HG03378 (cell line): ENCODE data around the gene KLC4.
"Not testable (repeated sequence)": the region's sequence is repeated elsewhere in the genome, so short reads cannot be mapped to it uniquely, and the experiment has no call there.

ENCODE experiments used
- ATAC-seq: cut with Tn5 transposase; IDR thresholded peaks from one replicate; pipeline ENCODE4 v1.9.1; 2021; ENCODE audit warnings: mild to moderate bottlenecking, moderate library complexity; ENCODE audit not compliant: unreplicated experiment

KLC4 gene

DNA sequence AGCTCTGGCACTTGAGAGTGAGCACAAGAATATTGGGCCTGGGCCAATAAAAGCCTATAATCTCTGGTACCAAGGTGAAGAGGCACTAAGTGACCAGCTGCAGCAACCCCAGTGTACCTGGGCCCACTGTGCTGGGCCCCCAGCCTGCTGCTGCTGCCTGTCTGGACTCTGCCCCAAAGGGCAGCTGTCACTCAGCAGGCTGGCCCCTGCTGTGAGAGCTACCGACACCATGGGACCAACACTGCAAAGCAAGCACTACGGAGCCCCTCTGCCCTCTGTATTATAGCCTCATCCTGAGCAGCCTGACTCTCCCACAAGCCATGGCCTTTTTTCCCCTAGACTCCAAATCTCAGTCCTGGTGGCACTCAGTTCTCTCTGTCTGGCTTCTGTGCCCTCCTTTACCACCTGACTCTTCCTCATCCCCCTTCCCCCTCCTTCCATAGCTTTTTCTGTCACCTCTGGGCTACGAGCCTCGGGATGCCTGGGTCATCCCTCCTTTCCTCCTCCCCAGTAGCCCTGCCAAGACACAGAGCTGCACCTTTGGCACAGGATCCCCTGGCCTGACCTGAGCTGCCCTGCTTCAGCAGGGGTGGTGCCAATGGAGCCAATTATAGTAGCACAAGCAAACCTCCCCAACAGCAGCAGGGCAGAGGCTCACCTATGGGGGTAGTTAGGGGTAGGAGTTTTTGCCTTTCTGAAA, 23.8 kb upstream of the KLC4 start:
- ATAC-seq: no peak

DNA sequence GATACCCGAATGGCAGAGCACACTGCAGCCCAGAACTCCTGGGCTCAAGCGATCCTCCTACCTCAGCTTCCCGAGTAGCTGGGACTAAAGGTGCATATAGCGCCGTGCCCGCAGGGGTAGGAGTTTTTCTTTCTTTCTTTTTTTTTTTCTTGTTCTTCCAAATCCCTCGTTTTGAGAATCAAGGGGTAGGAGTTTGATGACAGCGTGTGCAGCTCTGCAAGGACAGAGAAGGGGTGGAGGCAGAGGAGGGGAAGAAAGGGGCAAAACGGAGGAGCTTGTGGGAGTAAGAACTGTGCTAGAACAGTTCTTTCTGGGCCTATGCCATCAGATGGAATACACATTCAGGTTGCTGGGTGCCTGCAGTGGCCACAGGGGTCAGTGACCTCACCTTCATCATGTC, 22.7 kb upstream of the KLC4 start:
- no peak for ATAC-seq

DNA sequence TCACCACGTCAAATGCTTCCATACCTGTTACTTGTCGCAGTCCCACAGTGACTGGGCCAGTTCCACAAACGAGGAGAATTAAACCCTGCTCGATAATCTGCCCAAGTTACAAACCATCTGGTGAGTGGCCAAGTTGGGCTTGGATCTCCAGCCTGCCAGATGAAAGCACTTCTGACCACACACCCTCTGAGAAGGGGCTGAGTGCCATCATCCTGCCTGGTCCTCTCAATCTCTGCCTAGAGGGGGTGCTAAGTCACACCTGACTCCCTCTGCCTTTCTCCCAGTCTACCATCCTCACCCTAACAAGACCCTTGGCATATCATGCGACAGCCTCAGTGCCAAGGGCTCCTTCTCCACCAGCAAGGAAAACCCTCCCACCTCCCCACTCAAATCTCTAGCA, 22.2 kb upstream of the KLC4 start:
- ATAC-seq: no peak

DNA sequence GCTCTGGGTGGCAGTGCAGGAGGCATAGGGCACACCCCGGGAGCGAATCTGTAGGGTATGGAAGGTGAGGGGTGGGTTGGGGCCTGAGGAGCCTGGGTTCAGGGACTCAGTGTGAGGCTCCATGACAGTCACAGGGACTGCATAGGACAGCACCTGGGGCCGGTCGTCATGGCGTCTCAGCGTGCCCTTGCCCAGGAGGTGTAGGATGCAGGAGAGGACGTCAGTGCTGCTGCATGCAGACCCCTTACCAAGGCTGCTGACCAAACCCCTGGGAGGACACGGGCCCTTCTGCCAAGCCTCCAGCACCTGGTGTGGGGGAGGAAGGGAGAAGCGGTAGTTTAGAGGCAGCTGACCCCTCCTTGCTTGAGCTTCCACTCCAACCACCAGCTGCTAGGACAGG, 21.7 kb upstream of the KLC4 start:
- no peak for ATAC-seq

DNA sequence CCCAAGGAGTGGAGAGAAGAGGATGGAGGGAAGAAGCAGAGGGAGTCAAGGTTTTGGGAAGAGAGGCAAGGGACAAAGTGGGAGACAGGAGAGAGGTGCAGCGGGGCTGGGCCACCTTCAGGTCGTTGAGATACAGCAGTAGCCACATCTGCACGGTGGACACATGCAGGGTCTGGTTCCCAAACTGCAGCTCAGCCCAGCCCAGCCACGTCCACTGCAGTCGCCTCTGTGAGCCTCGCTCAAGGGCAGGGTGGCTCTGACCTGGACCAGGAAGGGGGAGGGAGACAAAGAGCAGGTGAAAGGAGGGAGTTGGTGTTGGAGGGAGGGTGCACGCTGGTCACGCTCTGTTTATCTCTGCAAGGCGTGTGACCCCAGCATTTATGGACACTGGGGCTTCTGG, 20.7 kb upstream of the KLC4 start:
- ATAC-seq: no peak

DNA sequence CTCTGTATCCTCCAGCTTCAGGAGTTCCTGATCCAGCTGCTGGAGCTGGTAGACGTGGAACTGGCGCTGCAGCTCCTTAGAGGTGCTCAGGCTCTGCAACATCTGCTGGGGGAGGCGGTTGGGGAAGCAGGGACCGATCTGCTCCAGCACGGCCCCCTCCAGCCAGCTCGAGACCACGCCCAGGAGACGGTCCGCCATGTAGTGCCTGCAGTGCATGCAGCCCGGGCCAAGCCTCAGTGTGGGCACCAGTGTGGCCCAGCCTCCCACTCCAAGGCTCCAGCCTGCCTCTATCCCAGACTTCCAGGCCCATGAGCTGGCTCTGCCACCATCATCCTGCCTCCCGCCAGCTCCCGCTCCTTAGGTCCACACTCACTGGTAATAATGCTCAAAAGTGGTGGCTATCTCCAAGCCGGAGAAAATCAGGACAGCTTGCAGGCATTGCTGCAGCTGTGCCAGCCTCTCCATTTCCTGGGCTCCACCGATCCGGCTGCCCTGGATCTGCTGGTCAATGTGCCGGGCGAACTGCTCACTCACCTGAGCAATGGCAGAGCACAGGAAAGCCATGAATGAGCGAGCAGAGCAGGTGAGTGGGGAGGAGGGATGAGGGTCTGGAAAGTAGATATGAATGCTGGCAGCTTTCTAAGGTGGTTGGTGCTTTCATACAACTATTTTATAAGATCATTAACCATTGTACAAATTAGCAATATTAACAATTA, 18.7 kb upstream of the KLC4 start:
- ATAC-seq: no peak

DNA sequence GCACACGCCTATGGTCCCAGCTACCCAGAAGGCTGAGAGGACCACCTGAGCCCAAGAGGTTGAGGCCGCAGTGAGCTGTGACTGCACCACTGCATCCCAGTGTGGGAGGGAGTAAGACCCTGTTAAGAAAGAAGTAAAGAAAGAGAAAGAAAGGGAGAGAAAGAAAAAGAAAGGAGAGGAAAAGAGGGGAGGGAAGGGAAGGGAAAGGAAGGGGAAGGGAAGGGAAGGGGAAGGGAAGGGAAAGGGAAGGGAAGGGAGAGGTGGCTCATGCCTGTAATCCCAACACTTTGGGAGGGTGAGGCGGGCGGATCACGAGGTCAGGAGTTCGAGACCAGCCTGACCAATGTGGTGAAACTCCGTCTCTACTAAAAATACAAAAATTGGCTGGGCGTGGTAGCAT, 18.0 kb upstream of the KLC4 start:
- not testable (repeated sequence) for ATAC-seq

DNA sequence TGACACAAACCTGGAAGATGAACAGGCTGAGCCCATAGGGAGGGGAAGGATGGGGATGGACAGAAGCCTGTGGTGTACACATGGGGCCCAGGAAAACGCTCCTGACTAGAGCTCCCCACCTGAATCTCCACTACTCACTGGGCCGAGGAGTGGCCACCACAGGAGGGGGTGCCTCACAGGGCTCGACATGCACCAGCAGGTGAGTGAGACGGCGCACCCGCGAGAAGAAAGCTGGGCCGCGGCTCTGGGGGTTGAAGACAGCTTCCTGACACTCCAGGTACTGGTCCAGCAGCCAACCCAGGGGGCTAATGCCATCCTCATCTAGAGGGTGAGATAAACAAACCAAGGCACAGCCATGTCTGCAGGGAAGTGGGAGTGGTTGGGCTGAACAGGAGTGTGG, 16.1 kb upstream of the KLC4 start:
- ATAC-seq: no peak

DNA sequence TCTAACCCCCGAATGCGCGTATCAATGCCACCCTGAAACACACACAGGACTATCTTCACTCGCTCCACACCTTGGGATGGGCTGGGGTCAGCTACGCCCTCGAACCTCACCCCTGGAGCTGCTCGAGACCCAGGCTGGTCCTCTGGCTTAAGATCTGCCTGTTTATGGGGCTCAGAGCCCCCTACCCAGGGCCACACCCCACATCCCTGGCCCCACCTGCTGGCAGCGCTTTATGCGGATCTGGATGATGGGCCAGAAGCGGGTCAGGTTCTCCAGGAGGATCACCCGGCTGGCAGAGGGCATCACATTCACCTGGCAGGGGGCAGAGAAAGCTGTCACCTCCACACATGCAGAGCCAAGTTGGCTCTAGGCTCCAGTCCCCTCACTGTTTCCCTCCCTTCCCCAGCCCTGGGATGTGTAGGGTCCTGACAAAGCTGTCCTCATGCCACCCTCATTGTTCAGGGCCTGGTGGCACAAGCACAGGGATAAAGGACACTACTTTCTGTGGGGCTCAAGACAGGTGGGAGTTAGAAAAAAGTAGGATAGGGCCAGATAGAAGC, 14.0 kb upstream of the KLC4 start:
- no peak for ATAC-seq

DNA sequence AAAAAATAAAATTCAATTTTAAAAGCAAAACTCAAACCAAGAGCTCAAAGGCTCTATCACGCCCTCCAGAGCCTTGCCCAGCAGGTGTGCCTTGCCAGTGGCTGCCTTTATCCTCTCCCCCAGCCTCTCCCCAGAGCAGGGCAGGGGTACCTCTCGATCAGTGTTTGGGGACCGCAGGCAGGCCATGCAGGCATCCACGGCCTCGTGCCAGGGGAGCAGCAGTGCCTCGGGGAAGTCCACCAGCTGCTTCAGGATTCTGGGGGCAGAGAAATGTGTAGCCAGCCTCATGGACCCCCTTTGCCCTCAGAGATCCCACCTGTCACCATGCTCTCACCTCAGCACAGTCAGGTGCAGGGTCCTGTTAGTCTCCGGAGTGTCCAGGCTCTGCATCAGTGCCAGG, 11.4 kb upstream of the KLC4 start:
- ATAC-seq: no peak

DNA sequence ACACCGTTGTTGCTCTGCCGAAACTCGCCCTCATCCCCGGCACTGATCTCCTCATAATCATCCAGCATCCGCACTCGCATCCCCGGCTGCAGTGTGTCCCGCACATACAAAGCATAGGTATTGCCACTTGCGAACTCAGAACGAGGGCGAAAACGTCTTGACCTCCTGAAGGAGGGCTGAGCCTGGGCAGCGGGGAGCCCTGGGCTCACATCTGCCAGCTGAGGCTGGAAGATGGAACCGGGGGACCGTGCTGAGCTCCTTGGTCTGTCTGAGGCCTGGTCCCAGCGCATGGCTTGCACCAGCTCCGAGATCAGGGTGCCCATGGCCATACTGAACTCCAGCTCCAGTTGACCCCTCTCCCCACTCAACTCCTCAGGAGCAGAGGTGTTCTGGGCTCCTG, 8.4 kb upstream of the KLC4 start:
- ATAC-seq: no peak

DNA sequence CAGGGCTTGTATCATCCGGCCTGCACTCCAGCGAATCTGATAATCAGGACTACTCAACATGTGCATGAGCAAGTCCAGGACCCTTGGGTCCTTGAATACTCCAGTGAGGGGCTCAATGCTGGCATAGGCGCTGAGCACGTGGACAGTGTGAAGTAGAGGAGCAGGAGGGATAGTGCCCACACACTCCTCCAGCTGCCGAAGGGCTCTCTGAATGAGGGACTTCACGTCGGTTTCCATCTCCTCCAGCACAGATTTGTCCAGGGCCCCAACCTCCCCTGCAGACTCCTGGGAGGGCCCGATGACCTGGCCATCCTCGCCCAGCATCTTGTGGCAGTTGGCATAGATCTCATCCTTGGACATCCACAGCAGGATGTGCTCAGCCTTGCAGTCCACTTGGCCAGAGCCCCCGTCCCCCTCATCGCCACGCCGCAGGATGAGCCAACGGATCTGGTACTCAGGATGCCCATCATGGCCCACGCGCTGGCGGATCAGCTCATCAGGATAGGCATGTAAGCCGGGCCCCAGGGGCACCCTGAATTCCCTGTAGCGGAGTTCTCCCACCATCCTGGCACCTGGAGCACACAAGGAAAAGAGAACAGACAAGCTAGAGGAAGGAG, 7.1 kb upstream of the KLC4 start:
- ATAC-seq: no peak

DNA sequence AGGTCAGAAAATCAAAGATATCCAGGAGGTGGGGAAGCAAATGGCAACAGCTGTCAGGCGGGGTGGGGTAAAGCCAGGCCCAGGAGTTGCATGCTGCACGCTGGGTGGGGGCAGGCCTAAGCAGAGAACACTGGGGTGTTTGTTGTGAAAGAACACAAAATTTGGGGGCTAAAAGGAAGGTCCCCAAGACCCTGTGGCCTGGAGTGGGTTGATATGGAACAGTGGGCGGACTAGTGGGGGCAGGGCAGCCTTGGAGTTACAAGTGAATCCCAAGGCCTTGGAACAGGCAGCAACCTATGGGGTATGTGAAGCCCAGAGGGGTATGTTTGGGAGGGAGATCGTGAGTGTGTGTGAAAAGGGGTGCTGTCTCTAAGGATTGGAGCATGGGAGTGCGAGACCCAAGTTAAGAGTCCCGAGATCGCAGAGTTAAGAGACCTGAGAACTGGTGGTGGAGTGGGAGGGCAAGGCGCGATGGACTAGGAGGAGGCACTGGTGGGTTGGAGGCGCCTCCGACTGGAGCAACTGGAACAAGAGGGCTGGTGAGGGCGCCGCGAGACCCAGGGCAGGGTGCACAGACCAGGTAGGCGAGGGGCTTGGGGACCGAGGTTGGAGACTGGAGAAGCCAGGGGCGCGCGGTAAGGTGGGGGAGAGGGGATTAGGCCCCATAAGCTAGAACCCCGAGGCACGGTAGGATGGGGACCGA, 6.4 kb upstream of the KLC4 start:
- ATAC-seq: no peak

DNA sequence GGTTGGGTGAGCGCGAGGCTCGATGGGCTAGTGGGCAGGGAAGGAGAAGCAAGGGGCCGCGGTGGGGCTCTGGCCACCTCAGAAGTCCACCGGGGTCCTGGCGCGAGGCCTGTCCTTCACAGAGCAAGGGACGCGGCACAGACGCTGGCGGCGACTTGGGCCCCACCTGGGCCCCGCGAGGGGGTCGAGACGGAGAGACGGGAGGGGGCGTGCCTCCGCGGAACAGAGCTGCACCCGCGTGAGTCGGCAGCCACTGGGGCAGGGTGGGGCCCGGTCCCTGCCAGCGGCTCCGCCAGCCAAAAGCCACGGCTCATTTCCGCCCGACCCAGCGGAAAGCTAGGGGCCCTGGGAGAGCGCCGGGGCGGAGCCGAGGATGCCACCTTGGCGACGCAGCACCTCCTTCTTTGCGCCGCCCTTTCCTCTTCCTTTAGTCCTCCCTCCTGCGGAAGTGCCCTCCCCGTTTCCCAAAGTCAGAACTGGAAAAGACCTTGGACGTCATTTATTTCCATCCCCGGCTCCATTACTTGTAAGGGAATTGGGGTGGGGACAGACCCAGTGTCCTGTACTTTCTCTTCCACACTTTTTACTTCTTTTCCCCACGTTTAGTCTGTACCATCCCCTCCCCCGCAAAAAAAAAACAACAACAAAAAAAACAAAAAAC, 5.8 kb upstream of the KLC4 start, which contains the start of gene CUL7:
Gene CUL7 (minus strand): TSS at position 307 of the 661 bp plus-strand sequence. CDS start 1,063 bp downstream, outside the sequence.
- peak; percentile 59 for ATAC-seq

DNA sequence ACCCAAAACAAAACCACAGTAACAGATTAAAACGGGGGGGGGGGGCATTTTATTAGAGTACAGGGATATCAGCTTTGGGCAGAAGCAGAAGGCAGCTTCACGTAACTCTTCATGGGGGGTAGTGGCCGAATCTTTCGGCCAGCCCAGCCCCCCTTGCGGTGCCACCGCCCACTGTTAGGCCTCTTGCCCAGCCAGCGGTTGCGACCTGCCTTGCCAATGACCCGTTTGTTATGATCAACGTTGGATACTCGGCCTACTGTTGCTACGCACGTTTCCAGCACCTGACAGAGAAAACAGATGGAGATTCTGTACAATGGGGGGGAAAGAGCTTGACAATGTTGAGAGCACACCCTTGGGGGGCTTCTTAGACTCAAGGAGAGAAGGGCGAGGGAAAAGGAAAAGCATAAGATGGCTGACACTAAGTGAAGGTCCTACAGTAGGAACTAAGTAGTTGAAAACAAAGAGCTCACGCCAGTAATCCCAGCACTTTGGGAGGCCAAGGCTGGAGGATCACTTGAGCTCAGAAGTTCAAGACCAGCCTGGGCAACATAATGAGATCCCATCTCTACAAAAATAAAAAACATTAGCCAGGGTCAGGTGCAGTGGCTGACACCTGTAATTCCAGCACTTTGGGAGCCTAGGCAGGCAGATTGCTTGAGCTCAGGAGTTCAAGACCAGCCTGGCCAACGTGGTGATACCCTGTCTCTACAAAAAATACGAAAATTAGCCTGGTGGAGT, 5.1 kb upstream of the KLC4 start:
- no peak for ATAC-seq

DNA sequence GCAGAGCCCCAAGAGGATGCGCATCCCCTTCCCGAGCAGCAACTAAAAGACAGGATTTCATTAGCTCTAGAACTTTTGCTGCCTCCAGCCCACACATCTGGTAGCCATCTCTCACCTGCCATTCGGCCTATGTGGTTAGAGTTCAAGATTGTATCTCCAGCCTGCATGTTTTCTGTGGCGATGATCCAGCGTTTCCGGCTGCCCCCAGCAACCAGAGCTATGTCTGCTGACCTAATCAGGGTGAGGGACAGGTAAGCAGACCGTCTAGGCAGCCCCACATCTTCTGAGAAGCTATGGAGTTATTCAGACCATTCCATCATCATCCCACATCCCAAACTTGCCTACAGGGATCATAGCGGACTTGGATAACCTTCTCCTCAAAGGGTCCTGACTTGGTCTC, 3.5 kb upstream of the KLC4 start:
- ATAC-seq: no peak

DNA sequence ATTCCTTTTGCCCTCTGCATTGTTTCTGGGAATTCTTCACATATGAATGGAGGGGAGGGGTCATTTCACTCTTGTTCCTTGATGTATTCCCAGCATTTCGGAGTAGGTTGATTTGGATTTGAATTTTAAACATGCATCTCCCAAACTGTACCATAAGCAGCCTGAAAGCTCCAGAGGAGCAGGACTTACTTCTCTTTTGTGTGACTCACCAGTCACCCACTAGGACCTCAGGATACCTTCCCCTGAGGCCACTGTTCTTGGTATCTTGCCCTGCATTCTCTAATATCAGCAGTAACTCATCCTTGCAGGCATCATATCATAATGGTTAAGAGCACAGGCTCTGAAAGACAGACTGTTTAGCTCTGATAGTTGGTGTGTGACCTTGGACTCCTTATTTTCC, 900 bp upstream of the KLC4 start:
- no peak for ATAC-seq

DNA sequence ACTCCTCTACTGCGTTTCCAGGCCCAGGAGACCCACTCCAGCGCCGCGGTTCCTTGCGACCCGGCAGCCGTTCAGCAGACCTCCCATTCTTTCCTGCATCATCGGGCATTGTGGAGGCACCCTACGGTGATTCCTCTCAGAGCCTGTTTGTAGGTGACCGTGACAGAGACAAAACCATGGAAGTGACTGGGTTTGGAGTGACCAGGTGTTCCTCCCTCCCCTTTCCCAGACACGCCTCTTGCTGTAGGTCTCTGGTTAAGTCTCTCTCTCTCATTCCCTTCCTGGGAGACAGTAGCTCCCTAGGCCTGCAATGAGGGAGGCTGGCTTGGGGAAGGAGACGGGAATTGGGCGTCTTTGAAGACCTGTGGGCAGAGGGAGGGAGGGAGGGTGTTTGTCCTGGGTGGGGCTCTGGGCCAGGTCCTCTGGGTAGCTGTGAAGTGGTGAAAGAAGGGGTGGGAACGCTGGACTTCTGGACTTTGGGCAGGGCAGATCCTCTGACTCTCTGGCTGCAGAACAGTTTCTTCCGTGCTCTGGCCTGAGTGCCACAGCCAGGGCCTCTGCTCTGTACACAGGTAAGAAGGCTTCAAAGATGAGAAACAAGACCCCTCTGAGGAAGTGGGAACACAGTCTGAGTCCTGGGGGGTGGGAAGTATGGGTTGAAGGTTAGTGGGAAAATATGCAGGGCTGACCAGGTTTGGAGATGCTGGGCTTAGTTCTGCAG, 763 bp downstream of the KLC4 start:
- ATAC-seq: peak; percentile 10
